Aorta (tissue), 5 donors: ENCODE measurements around the gene STX8. TPM values are rescaled to one million over a fixed set of nuclear protein-coding genes. Genes with fewer than 3 reads are reported as not detected.

Experiments used
- ATAC-seq: fragments of 200-7000 bp; cut with Tn5 transposase; one replicate; pipeline ENCODE4 v1.9.1; 2022; ENCODE audit warnings: moderate library complexity; ENCODE audit not compliant: low FRiP score
- DNase-seq, 2 donors: peaks; one replicate each; pipeline ENCODE4 v3.0.0-alpha.2; 2020
- H3K27ac ChIP-seq, 2 donors: one replicate each; pipeline ENCODE4 v1.5.1; 2013; ENCODE audit warnings: low read length in 2 of 2, mild to moderate bottlenecking in 2 of 2, moderate library complexity in 2 of 2, control low read depth in 1 of 2, inconsistent platforms in 1 of 2, low read depth in 1 of 2
- H3K27me3 ChIP-seq, 2 donors: one replicate each; pipeline ENCODE4 v1.6.1; 2013; ENCODE audit warnings: control low read depth in 1 of 2, low read length in 1 of 2, mild to moderate bottlenecking in 1 of 2, moderate library complexity in 1 of 2; ENCODE audit not compliant: insufficient read depth in 2 of 2, control insufficient read depth in 1 of 2
- H3K36me3 ChIP-seq, 2 donors: one replicate each; pipeline ENCODE4 v1.6.1; 2013; ENCODE audit warnings: control low read depth in 1 of 2, low read length in 1 of 2, mild to moderate bottlenecking in 1 of 2; ENCODE audit not compliant: insufficient read depth in 2 of 2, control insufficient read depth in 1 of 2
- H3K4me1 ChIP-seq, 2 donors: one replicate each; pipeline ENCODE4 v1.6.1; 2013; ENCODE audit warnings: low read length in 2 of 2, control low read depth in 1 of 2, mild to moderate bottlenecking in 1 of 2, moderate library complexity in 1 of 2; ENCODE audit not compliant: insufficient read depth in 2 of 2, control insufficient read depth in 1 of 2
- H3K4me3 ChIP-seq, 2 donors: one replicate each; pipeline ENCODE4 v1.5.1; 2013; ENCODE audit warnings: low read length in 2 of 2, control low read depth in 1 of 2, mild to moderate bottlenecking in 1 of 2
- H3K9me3 ChIP-seq: one replicate; pipeline ENCODE4 v1.6.1; 2013; ENCODE audit warnings: mild to moderate bottlenecking, low read length; ENCODE audit not compliant: control insufficient read depth
- WGBS, 2 donors: extraction: QIAGEN DNeasy Blood & Tissue Kit; methylation state at CpG; one replicate each; pipeline ENCODE4 v1.1.7; 2013; 5-methylcytosine and 5-hydroxymethylcytosine counted together
- intact Hi-C, 2 donors: fragments of 100-400 bp; cut with DNase I; formaldehyde crosslinking; loops; one replicate each; pipeline versions ENCODE4 v1.14.2 to v1.15.0; 2022
- polyA plus RNA-seq, 2 donors: library from polyadenylated mRNA; stranded (reverse); fragments of 200-250 nt; gene quantifications; one replicate each; pipeline ENCODE4 v1.2.3, GENCODE V29; 2013
- total RNA-seq, 2 donors: library from RNA; stranded (reverse); fragmentation: NEBNext Ultra II Directional; extraction: Animal tissue kit (Norgen Biotek cat#: 25700); gene quantifications; one replicate each; pipeline ENCODE4 v1.2.1, GENCODE V29; 2021
- donor health status: healthy with polysubstance abuse.
- donor health status: Bipolar disorder and iron deficiency.
- donor health status: DM: no; HTN: no; CAD: no.
- donor health status: DM: no; HTN: no; CAD: no.
- donor health status: DM: yes; HTN: yes; CAD: no.

The STX8 gene
- total and polyA plus RNA-seq, 4 donors: 57.4 to 108 (median 68.5) TPM

DNA sequence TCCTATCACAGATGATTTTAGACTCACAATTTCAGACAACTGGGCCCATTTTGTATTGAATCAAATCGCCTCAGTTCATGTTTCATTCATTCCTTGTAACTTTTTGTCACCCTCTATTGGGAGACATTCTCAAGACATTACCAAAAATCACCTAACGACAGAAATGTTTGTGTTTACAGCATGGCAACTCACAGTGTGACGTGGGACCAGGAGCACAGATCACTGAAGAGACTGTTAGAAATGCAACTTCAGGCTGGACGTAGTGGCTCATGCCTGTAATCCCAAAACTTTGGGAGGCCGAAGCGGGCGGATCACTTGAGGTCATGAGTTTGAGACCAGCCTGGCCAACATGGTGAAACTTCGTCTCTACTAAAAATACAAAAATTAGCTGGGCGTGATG, 304.7 kb downstream of the STX8 start:
- WGBS, 2 donors: 95 to 98% methylated on average over 9 of the region's 9 CpGs
- no peaks in the 10 kb centered on the region for H3K36me3 ChIP-seq
- ATAC-seq: no peak

GRCh38 chr17:9269350-9270035, 306.1 kb downstream of the STX8 start:
- DNase-seq: no peak
- 82 to 88% methylated on average over 7 of the region's 7 CpGs for WGBS, 2 donors
- Histone ChIP-seq H3K9me3 (no peaks in the 10 kb centered on the region), H3K4me3 (no peak overlapping the region), H3K36me3 (no peaks in the 10 kb centered on the region), H3K27ac (no peak overlapping the region), H3K27me3 (no peaks in the 10 kb centered on the region), H3K4me1 (peaks cover 0 to 4% of the 10 kb centered on the region in 2 donors)
- no peak for ATAC-seq
- intact Hi-C loops: no loop called here

More for the DNA sequence above, 304.7 kb downstream of the STX8 start:
- no peak for DNase-seq
- H3K4me1 ChIP-seq: peaks cover 0 to 4% of the 10 kb centered on the region in 2 donors
- intact Hi-C loops: no loop called here
- H3K27ac ChIP-seq: no peak overlapping the region
- no peaks in the 10 kb centered on the region for H3K27me3 ChIP-seq
- no peaks in the 10 kb centered on the region for H3K9me3 ChIP-seq
- no peak overlapping the region for H3K4me3 ChIP-seq

GRCh38 chr17:9268546-9268945, 307.1 kb downstream of the STX8 start:
- H3K27ac ChIP-seq: no peak overlapping the region
- H3K27me3 ChIP-seq: no peaks in the 10 kb centered on the region
- no peaks in the 10 kb centered on the region for H3K36me3 ChIP-seq
- 91 to 94% methylated on average over 6 of the region's 6 CpGs for WGBS, 2 donors
- H3K9me3 ChIP-seq: no peaks in the 10 kb centered on the region
- no peak overlapping the region for H3K4me3 ChIP-seq
- intact Hi-C loops: no loop called here
- peaks cover 0 to 4% of the 10 kb centered on the region in 2 donors for H3K4me1 ChIP-seq
- DNase-seq: no peak
- ATAC-seq: no peak

DNA sequence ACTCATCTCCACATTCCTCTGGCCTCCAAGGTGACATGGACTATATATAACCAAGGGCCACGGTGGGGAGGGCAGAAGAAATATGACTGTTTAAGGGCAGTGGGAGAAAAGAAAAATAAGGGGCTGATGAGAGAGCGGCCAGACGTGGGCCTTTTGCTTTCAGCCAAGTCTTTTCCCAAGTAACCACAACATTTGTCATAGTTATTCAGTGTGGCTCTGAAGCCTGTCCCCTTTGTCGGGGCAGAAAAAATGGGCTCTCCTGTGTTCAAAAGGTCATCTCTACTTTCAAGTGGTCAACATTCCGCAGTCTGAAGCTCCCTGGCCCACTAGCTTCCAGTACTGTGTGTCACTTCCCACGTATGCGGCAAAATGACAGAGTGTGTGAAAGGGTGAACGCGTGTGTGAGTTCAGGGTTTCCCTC, 308.9 kb downstream of the STX8 start:
- no peak for ATAC-seq

GRCh38 chr17:9266031-9266680, 309.5 kb downstream of the STX8 start:
- Histone ChIP-seq H3K9me3 (no peaks in the 10 kb centered on the region), H3K4me3 (no peak overlapping the region), H3K36me3 (no peaks in the 10 kb centered on the region), H3K4me1 (peaks cover 0 to 4% of the 10 kb centered on the region in 2 donors), H3K27ac (no peak overlapping the region), H3K27me3 (no peaks in the 10 kb centered on the region)
- ATAC-seq (peak; percentile 50), DNase-seq (peak in 1 of 2 donors; percentile 83)
- intact Hi-C loops: no loop called here
- 11 to 16% methylated on average over 14 of the region's 14 CpGs for WGBS, 2 donors

More for the DNA sequence above, 308.9 kb downstream of the STX8 start:
- Histone ChIP-seq H3K36me3 (no peaks in the 10 kb centered on the region), H3K27me3 (no peaks in the 10 kb centered on the region), H3K4me1 (peaks cover 0 to 4% of the 10 kb centered on the region in 2 donors), H3K27ac (no peak overlapping the region), H3K9me3 (no peaks in the 10 kb centered on the region), H3K4me3 (no peak overlapping the region)
- DNase-seq: no peak
- 59 to 64% methylated on average over 9 of the region's 9 CpGs for WGBS, 2 donors
- intact Hi-C loops: no loop called here

- peaks cover 0 to under 1% of the 10 kb centered on the region in 2 donors for H3K4me1 ChIP-seq
- ATAC-seq (no peak), DNase-seq (no peak)
- WGBS, 2 donors: 92 to 93% methylated on average over 24 of the region's 24 CpGs
- H3K9me3 ChIP-seq: no peaks in the 10 kb centered on the region
- no peak overlapping the region for H3K27ac ChIP-seq
- intact Hi-C loops: no loop called here
- H3K4me3 ChIP-seq: no peak overlapping the region
- H3K36me3 ChIP-seq: no peaks in the 10 kb centered on the region
- H3K27me3 ChIP-seq: no peaks in the 10 kb centered on the region
These were observed 314.3 kb downstream of the STX8 start for GRCh38 chr17:9261081-9262012.

- peak; percentile 33 for ATAC-seq
- H3K4me1 ChIP-seq: no peaks in the 10 kb centered on the region
- no peaks in the 10 kb centered on the region for H3K9me3 ChIP-seq
- no peaks in the 10 kb centered on the region for H3K36me3 ChIP-seq
- no peak overlapping the region for H3K4me3 ChIP-seq
- intact Hi-C loops: no loop called here
- WGBS, 2 donors: 72 to 77% methylated on average over 10 of the region's 10 CpGs
- H3K27me3 ChIP-seq: no peaks in the 10 kb centered on the region
- DNase-seq: peak in 1 of 2 donors; percentile 70
- no peak overlapping the region for H3K27ac ChIP-seq
These were observed 316.2 kb downstream of the STX8 start for GRCh38 chr17:9259419-9259818.

GRCh38 chr17:9258115-9259015, 317.3 kb downstream of the STX8 start:
- Histone ChIP-seq H3K27me3 (no peaks in the 10 kb centered on the region), H3K4me3 (no peak overlapping the region), H3K4me1 (no peaks in the 10 kb centered on the region), H3K27ac (no peak overlapping the region), H3K9me3 (no peaks in the 10 kb centered on the region), H3K36me3 (no peaks in the 10 kb centered on the region)
- DNase-seq (no peak), ATAC-seq (no peak)
- intact Hi-C loops: no loop called here
- 92 to 93% methylated on average over 14 to 15 of the region's 15 CpGs for WGBS, 2 donors
